BLaER1 (cell line): ENCODE data around the gene ALG14.
"Not testable (repeated sequence)": the region's sequence is repeated elsewhere in the genome, so short reads cannot be mapped to it uniquely, and the experiment has no call there.

Experiments
- H3K27ac ChIP-seq: shearing (Covaris generic); formaldehyde crosslinking; 2 replicates; pipeline ENCODE4 v1.8.1; 2022
- H3K27me3 ChIP-seq: shearing (Covaris generic); formaldehyde crosslinking; 2 replicates; pipeline ENCODE4 v1.8.1; 2022
- H3K36me3 ChIP-seq: shearing (Covaris generic); formaldehyde crosslinking; 2 replicates; pipeline ENCODE4 v1.8.1; 2022
- H3K4me1 ChIP-seq: shearing (Covaris generic); formaldehyde crosslinking; 2 replicates; pipeline ENCODE4 v1.8.1; 2022
- H3K4me2 ChIP-seq: shearing (Covaris generic); formaldehyde crosslinking; 2 replicates; pipeline ENCODE4 v1.8.1; 2022
- H3K4me3 ChIP-seq: shearing (Covaris generic); formaldehyde crosslinking; 2 replicates; pipeline ENCODE4 v1.8.1; 2022
- H3K9ac ChIP-seq: shearing (Covaris generic); formaldehyde crosslinking; 2 replicates; pipeline ENCODE4 v1.8.1; 2022
- H3K9me3 ChIP-seq: shearing (Covaris generic); formaldehyde crosslinking; 2 replicates; pipeline ENCODE4 v1.8.1; 2022
- H4K20me1 ChIP-seq: shearing (Covaris generic); formaldehyde crosslinking; 2 replicates; pipeline ENCODE4 v1.8.1; 2022
- Cebpa-rat ChIP-seq: shearing (Covaris generic); IDR thresholded peaks from 2 replicates; pipeline ENCODE4 v1.8.1; 2022

ALG14 gene

DNA sequence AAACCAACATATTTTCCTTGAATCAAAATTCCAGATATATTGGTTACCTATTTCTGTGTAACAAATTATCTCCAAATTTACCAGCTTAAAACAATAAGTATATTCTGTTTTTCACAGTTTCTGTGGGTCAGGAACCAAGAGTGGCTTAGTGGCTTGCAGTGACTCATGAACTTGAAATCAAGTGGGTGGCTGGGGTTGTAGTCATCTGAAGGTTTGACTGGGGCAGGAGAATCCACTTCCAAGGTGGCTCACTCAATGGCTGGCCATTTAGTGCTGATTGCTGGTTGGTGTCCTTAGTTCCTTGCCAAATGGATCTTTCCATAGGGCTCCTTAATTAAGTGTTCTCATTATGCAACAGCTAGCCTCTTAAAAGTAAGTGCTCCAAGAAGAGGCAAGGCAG, 43.8 kb downstream of the ALG14 start:
- H3K27me3 ChIP-seq = no peaks in the 10 kb centered on the region
- no peaks in the 10 kb centered on the region for H3K4me1 ChIP-seq
- no peak overlapping the region for H3K9ac ChIP-seq
- H3K9me3 ChIP-seq = peaks cover 16% of the 10 kb centered on the region
- H3K4me3 ChIP-seq = no peak overlapping the region
- no peak overlapping the region for H3K4me2 ChIP-seq
- no peak overlapping the region for H3K27ac ChIP-seq
- no peak for TF ChIP-seq Cebpa-rat
- no peaks in the 10 kb centered on the region for H4K20me1 ChIP-seq
- peaks cover 26% of the 10 kb centered on the region for H3K36me3 ChIP-seq

DNA sequence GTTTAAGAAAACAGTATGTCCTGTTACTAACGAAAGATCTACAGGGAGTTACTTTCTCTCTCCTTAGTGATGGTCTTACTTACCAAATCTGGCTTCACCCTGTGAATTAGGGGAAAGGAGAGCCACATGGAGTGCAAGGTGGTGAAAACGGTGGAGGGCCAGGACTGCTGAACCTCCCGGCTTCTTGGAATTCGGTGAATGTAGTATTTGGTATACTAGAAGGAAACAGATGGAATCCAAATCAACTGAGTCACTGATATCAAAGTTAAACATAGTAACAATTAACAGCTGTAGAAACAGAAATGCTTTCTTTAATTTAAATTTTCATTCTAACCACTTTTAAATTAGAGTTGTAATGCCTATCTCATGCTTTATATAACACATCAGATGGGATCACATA, 45.7 kb downstream of the ALG14 start:
- no peak overlapping the region for H3K4me2 ChIP-seq
- H3K4me1 ChIP-seq = no peaks in the 10 kb centered on the region
- H3K4me3 ChIP-seq = no peak overlapping the region
- no peak overlapping the region for H3K27ac ChIP-seq
- no peaks in the 10 kb centered on the region for H3K27me3 ChIP-seq
- H3K9me3 ChIP-seq = peaks cover 16% of the 10 kb centered on the region
- no peak overlapping the region for H3K9ac ChIP-seq
- TF ChIP-seq Cebpa-rat = no peak
- H3K36me3 ChIP-seq = peaks cover 26% of the 10 kb centered on the region
- H4K20me1 ChIP-seq = no peaks in the 10 kb centered on the region

DNA sequence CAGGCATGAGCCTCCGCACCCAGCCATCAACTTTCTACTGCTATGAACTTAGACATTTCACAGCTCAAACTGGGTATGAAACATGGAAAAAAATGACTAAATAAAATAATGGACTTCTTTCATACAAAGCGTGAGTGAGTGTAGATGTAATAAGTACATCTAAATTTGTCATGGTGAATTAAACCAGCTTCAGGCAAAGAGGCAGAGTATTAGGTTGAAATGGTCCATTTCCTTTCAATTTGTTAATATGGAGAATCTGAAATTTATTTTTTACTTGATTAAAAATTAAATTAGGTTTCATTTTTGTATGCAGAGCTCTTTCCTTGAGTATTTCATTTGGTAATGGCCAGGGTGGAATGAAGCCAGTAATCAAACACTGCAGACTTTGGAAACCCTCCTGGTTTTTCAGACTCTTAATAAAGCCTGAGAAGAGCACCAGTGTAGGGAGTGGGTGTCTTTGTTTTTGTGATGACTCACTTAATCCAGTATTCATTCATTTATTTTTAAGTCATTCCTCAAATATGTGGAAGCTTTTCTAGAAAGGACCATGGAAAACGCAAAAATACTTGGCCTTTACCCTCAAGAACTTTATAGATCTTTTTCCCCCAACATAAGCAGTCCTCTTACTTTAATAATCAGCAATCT, 49.2 kb downstream of the ALG14 start:
- Histone ChIP-seq H3K36me3 (peaks cover 26% of the 10 kb centered on the region), H3K27me3 (no peaks in the 10 kb centered on the region), H3K4me3 (no peak overlapping the region), H3K27ac (no peak overlapping the region), H3K4me2 (no peak overlapping the region), H3K4me1 (0 out of 2 replicates have a peak, but pooled peaks cover under 1% of the 10 kb centered on the region), H3K9ac (no peak overlapping the region), H3K9me3 (peaks cover 16% of the 10 kb centered on the region), H4K20me1 (no peaks in the 10 kb centered on the region)
- TF ChIP-seq Cebpa-rat = no peak

DNA sequence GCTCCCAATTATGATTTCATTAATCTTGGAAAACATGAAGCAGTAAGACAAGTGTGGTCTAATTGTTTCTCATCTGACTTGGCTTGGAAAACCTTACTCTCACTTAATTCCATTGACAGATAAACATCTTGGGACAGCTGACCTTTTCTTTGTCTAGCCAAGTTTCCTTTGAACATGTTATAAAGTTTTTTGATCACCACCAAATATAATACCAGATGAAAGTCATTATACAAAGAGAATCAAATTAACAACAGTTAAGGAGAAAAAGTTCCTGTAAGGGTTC, 50.2 kb downstream of the ALG14 start:
- peaks cover 26% of the 10 kb centered on the region for H3K36me3 ChIP-seq
- no peak overlapping the region for H3K4me2 ChIP-seq
- no peak overlapping the region for H3K4me3 ChIP-seq
- H3K9ac ChIP-seq = no peak overlapping the region
- H3K27me3 ChIP-seq = no peaks in the 10 kb centered on the region
- no peaks in the 10 kb centered on the region for H4K20me1 ChIP-seq
- H3K4me1 ChIP-seq = 0 out of 2 replicates have a peak, but pooled peaks cover 4% of the 10 kb centered on the region
- TF ChIP-seq Cebpa-rat = no peak
- no peak overlapping the region for H3K27ac ChIP-seq
- peaks cover 16% of the 10 kb centered on the region for H3K9me3 ChIP-seq

DNA sequence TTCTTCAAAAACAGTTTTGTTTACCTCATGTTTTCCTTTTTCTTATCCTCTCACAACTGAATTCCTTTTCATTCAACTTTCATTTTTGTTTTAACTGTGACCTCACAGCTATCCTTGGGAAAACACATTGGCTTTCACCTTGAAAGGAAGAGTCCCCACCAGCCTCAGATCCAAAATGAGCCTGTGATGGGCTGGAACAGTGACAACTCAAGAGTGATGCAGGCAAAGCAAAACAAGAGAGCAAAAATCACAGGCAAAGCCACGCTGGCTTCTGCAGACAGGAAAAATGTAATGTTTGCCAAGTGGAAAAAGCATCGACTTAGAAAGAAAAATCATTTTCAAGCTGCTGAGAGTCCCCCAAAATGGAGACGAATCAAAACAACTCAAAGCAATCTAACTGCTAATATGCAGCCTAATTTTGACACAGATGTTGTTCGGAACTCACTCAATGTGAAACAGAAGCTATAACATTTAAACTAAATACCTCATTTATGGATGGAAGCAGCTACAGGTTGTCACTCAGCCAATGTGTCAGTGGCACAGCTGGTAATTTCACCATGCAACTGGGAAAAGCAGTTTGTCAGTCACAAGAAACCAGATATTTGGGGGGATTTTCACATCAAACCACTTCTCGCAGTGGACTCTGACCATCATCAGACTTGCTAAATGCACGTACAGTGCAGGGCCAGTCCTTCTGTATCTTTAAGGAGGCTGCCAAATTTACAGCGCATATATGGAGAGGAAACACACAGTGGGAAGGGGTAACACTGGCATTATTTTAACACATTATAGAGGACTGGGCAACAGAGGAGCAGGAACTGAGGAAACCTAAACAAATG, 50.7 kb downstream of the ALG14 start:
- H3K27me3 ChIP-seq = no peaks in the 10 kb centered on the region
- no peak for TF ChIP-seq Cebpa-rat
- H3K9ac ChIP-seq = no peak overlapping the region
- H3K36me3 ChIP-seq = peaks cover 25% of the 10 kb centered on the region
- H3K4me2 ChIP-seq = no peak overlapping the region
- no peak overlapping the region for H3K27ac ChIP-seq
- no peak overlapping the region for H3K4me3 ChIP-seq
- H3K9me3 ChIP-seq = peaks cover 16% of the 10 kb centered on the region
- H4K20me1 ChIP-seq = no peaks in the 10 kb centered on the region
- 0 out of 2 replicates have a peak, but pooled peaks cover 4% of the 10 kb centered on the region for H3K4me1 ChIP-seq

DNA sequence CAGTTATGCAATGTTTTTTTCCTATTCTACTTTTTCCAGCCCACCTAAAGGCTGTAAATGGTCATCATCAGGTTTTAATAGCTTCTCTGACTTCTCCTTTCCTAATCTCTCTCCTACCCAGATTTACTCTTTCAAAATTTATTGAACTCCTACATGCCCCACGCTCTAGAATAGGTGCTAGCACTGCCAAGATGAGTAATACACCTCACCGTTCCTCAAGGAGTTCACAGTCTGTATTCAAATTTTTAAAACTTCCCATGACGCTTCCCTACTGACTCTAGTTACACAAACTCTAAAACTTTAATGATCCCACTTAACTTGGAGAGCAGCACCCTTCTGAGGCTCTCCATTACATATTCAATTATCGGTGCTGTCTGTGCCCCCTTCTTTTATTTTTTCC, 51.6 kb downstream of the ALG14 start:
- H3K27ac ChIP-seq = no peak overlapping the region
- TF ChIP-seq Cebpa-rat = no peak
- no peak overlapping the region for H3K4me2 ChIP-seq
- H3K36me3 ChIP-seq = peaks cover 17% of the 10 kb centered on the region
- 0 out of 2 replicates have a peak, but pooled peaks cover 4% of the 10 kb centered on the region for H3K4me1 ChIP-seq
- no peaks in the 10 kb centered on the region for H4K20me1 ChIP-seq
- H3K9ac ChIP-seq = no peak overlapping the region
- H3K4me3 ChIP-seq = no peak overlapping the region
- no peaks in the 10 kb centered on the region for H3K27me3 ChIP-seq
- peaks cover 16% of the 10 kb centered on the region for H3K9me3 ChIP-seq

DNA sequence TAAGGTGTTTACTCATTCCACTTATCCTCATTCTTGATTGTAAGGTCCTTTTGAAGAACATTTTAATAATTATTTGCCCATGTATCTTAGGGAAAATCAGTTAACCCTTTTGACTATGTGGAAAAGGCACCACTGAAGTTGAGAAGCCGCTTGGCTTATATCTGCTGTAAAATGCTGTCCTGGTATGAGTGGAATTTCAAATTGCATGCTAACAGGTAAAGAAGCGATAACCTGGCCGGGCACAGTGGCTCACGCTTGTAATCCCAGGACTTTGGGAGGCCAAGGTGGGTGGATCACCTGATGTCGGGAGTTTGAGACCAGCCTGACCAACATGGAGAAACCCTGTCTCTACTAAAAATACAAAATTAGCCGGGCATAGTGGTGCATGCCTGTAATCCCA, 53.3 kb downstream of the ALG14 start:
- H3K27me3 ChIP-seq, H3K4me2 ChIP-seq, H3K9me3 ChIP-seq, H3K36me3 ChIP-seq, H3K27ac ChIP-seq, H3K9ac ChIP-seq, H3K4me1 ChIP-seq, H4K20me1 ChIP-seq, H3K4me3 ChIP-seq: not testable (repeated sequence)

DNA sequence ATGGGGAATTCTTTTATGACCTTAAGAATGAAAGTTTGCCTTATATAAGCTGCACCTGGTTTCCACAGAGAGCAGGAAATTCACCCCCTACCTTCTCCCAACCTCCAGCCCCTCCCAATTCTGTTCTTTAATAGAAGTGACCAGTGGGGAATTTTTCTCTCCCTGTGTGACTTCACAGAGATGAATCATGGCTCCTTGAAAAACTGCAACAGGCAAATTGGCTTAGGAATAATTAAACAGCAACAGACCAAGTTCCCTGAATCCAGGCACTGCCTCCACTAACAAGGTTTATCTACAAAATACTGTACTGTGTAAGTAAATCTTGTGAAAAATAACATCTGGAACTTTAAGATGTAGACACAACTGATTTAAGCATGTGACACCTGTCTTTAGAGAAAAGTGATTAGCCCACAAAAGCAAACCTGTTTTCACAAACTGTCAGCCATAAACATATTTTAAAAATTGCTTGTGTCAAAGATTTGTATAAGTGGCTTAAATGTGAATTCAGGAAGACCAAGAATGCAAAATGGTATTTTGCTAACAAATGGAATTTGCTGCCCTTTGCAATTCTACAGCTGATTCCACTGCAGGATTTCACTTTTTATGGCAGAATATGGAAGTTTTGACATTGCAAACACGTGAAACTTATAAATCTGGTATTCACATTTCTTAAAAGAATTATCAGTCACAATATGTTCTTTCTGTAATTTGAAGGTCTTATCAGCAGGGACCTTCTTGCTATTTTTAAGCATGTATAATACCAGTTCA, 54.0 kb downstream of the ALG14 start:
- TF ChIP-seq Cebpa-rat = no peak
- no peak overlapping the region for H3K4me3 ChIP-seq
- no peaks in the 10 kb centered on the region for H3K9me3 ChIP-seq
- H3K27me3 ChIP-seq = no peaks in the 10 kb centered on the region
- H3K4me1 ChIP-seq = 0 out of 2 replicates have a peak, but pooled peaks cover 4% of the 10 kb centered on the region
- no peak overlapping the region for H3K4me2 ChIP-seq
- no peaks in the 10 kb centered on the region for H3K36me3 ChIP-seq
- H3K9ac ChIP-seq = no peak overlapping the region
- H4K20me1 ChIP-seq = no peaks in the 10 kb centered on the region
- no peak overlapping the region for H3K27ac ChIP-seq

DNA sequence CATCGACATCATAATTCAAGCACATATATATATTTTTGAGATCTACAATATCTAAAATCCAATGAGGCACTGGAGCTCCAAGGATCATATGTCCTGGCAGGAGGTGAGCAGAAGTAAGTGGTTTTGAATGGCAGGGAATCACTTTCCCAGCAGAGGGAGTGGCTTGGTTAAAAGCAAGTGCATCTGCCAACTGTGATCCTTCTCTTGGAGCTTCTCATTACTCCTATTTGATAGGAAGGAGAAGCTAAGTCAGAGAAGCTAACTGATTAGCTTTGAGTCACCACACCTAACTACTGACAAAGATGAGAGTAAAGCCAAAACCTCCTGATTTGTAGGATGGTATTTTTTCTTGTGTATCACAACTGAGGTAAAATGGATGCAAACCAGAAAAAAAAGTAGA, 55.0 kb downstream of the ALG14 start:
- H3K27ac ChIP-seq = no peak overlapping the region
- no peak overlapping the region for H3K4me3 ChIP-seq
- no peak overlapping the region for H3K9ac ChIP-seq
- no peaks in the 10 kb centered on the region for H4K20me1 ChIP-seq
- no peak overlapping the region for H3K4me2 ChIP-seq
- H3K9me3 ChIP-seq = no peaks in the 10 kb centered on the region
- H3K36me3 ChIP-seq = no peaks in the 10 kb centered on the region
- 0 out of 2 replicates have a peak, but pooled peaks cover 4% of the 10 kb centered on the region for H3K4me1 ChIP-seq
- TF ChIP-seq Cebpa-rat = no peak
- no peaks in the 10 kb centered on the region for H3K27me3 ChIP-seq

DNA sequence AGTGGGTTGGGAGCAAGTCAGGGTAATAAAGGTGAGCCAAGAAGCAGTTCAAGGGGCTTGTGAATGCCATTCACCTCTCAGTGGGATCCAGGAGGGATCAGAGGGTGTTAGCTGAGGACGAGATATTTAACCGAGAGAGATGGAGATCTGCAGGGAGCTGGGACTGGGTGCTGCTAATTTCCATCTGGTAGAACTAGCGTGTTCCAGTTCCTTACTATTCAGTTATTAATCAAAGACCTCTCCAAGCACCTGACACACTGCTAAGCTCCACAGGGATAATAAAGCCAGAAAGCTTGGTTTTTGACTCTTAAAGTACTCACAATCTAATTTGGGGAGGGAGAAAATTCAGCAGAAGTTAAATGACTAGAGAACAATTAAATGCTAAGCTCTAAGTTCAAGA, 57.7 kb downstream of the ALG14 start:
- Histone ChIP-seq H3K9me3 (no peaks in the 10 kb centered on the region), H3K36me3 (no peaks in the 10 kb centered on the region), H3K4me1 (0 out of 2 replicates have a peak, but pooled peaks cover 4% of the 10 kb centered on the region), H3K4me3 (no peak overlapping the region), H4K20me1 (no peaks in the 10 kb centered on the region), H3K27me3 (no peaks in the 10 kb centered on the region), H3K27ac (no peak overlapping the region), H3K9ac (no peak overlapping the region), H3K4me2 (no peak overlapping the region)
- TF ChIP-seq Cebpa-rat = no peak
